Upper lobe of left lung (tissue), 4 donors: ENCODE results near the gene ENTPD6.

Experiments used
- CTCF ChIP-seq, 6 experiments: fragments of 450-650 bp in 4 of 6; fragments of 200-600 bp in 2 of 6; sonication (generic) in 2 of 6; IDR thresholded peaks; one replicate each; pipeline ENCODE4 v1.5.1; 2016 to 2019; ENCODE audit warnings: antibody characterized with exemption in 6 of 6
- EP300 ChIP-seq, 4 donors: sonication (generic); formaldehyde crosslinking; IDR thresholded peaks; one replicate each; pipeline ENCODE4 v1.5.1; 2017; ENCODE audit warnings: antibody characterized with exemption in 4 of 4, control low read depth in 2 of 4

GRCh38 chr20:25269057-25269832 is 73.7 kb downstream of the ENTPD6 start:
- TF ChIP-seq CTCF (IDR thresholded peaks at IDR 0.05): no peak
- TF ChIP-seq EP300 (IDR thresholded peaks at IDR 0.05): no peak
